ENCODE measurements around the gene CHRNA1.

Gene CHRNA1

GRCh38 chr2:174760845-174761473 is 3.3 kb downstream of the CHRNA1 start:
- H3K27me3 ChIP-seq (ENCODE audit: control insufficient read depth, insufficient read depth, low read length): no peaks in the 10 kb centered on the region
- no peak overlapping the region for H3K9ac ChIP-seq (ENCODE audit: low read depth, low read length)
- H3K27ac ChIP-seq (ENCODE audit: low read depth, low read length): no peak overlapping the region

GRCh38 chr2:174759381-174760065 is 4.7 kb downstream of the CHRNA1 start:
- Histone ChIP-seq H3K4me1 (ENCODE audit: control insufficient read depth, insufficient read depth, low read length) (peaks cover 15% of the 10 kb centered on the region), H3K36me3 (ENCODE audit: control insufficient read depth, insufficient read depth, low read length) (no peaks in the 10 kb centered on the region), H3K9ac (ENCODE audit: low read depth, low read length) (no peak overlapping the region), H3K27ac (ENCODE audit: low read depth, low read length) (no peak overlapping the region), H3K9me3 (ENCODE audit: control insufficient read depth, insufficient read depth, low read length) (no peaks in the 10 kb centered on the region), H3K27me3 (ENCODE audit: control insufficient read depth, insufficient read depth, low read length) (no peaks in the 10 kb centered on the region), H3K4me3 (ENCODE audit: low read depth, low read length) (no peak overlapping the region)

More at GRCh38 chr2:174760845-174761473, 3.3 kb downstream of the CHRNA1 start:
- H3K4me3 ChIP-seq (ENCODE audit: low read depth, low read length): no peak overlapping the region
- peaks cover 15% of the 10 kb centered on the region for H3K4me1 ChIP-seq (ENCODE audit: control insufficient read depth, insufficient read depth, low read length)
- no peaks in the 10 kb centered on the region for H3K9me3 ChIP-seq (ENCODE audit: control insufficient read depth, insufficient read depth, low read length)
- H3K36me3 ChIP-seq (ENCODE audit: control insufficient read depth, insufficient read depth, low read length): no peaks in the 10 kb centered on the region

GRCh38 chr2:174756743-174757142 is 7.5 kb downstream of the CHRNA1 start:
- Histone ChIP-seq H3K36me3 (ENCODE audit: control insufficient read depth, insufficient read depth, low read length) (no peaks in the 10 kb centered on the region), H3K9me3 (ENCODE audit: control insufficient read depth, insufficient read depth, low read length) (no peaks in the 10 kb centered on the region), H3K27ac (ENCODE audit: low read depth, low read length) (no peak overlapping the region), H3K4me3 (ENCODE audit: low read depth, low read length) (no peak overlapping the region), H3K27me3 (ENCODE audit: control insufficient read depth, insufficient read depth, low read length) (no peaks in the 10 kb centered on the region), H3K4me1 (ENCODE audit: control insufficient read depth, insufficient read depth, low read length) (peaks cover under 1% of the 10 kb centered on the region; the same call in 1 of the 2 replicates), H3K9ac (ENCODE audit: low read depth, low read length) (no peak overlapping the region)

GRCh38 chr2:174753038-174753633 is 11.1 kb downstream of the CHRNA1 start:
- Histone ChIP-seq H3K9ac (ENCODE audit: low read depth, low read length) (no peak overlapping the region), H3K36me3 (ENCODE audit: control insufficient read depth, insufficient read depth, low read length) (no peaks in the 10 kb centered on the region), H3K27ac (ENCODE audit: low read depth, low read length) (no peak overlapping the region), H3K4me1 (ENCODE audit: control insufficient read depth, insufficient read depth, low read length) (peaks cover 9% of the 10 kb centered on the region), H3K9me3 (ENCODE audit: control insufficient read depth, insufficient read depth, low read length) (no peaks in the 10 kb centered on the region), H3K4me3 (ENCODE audit: low read depth, low read length) (no peak overlapping the region), H3K27me3 (ENCODE audit: control insufficient read depth, insufficient read depth, low read length) (no peaks in the 10 kb centered on the region)

- Histone ChIP-seq H3K27me3 (ENCODE audit: control insufficient read depth, insufficient read depth, low read length) (no peaks in the 10 kb centered on the region), H3K36me3 (ENCODE audit: control insufficient read depth, insufficient read depth, low read length) (no peaks in the 10 kb centered on the region), H3K9me3 (ENCODE audit: control insufficient read depth, insufficient read depth, low read length) (no peaks in the 10 kb centered on the region), H3K27ac (ENCODE audit: low read depth, low read length) (no peak overlapping the region), H3K9ac (ENCODE audit: low read depth, low read length) (no peak overlapping the region), H3K4me3 (ENCODE audit: low read depth, low read length) (no peak overlapping the region), H3K4me1 (ENCODE audit: control insufficient read depth, insufficient read depth, low read length) (peaks cover 9% of the 10 kb centered on the region)
These were observed 11.8 kb downstream of the CHRNA1 start for GRCh38 chr2:174752403-174753037.

- H3K9ac ChIP-seq (ENCODE audit: low read depth, low read length): no peak overlapping the region
- H3K9me3 ChIP-seq (ENCODE audit: control insufficient read depth, insufficient read depth, low read length): no peaks in the 10 kb centered on the region
- peaks cover 9% of the 10 kb centered on the region for H3K4me1 ChIP-seq (ENCODE audit: control insufficient read depth, insufficient read depth, low read length)
- H3K4me3 ChIP-seq (ENCODE audit: low read depth, low read length): no peak overlapping the region
- no peaks in the 10 kb centered on the region for H3K36me3 ChIP-seq (ENCODE audit: control insufficient read depth, insufficient read depth, low read length)
- no peak overlapping the region for H3K27ac ChIP-seq (ENCODE audit: low read depth, low read length)
- no peaks in the 10 kb centered on the region for H3K27me3 ChIP-seq (ENCODE audit: control insufficient read depth, insufficient read depth, low read length)
These were observed 13.3 kb downstream of the CHRNA1 start for GRCh38 chr2:174750923-174751441.

- Histone ChIP-seq H3K9me3 (ENCODE audit: control insufficient read depth, insufficient read depth, low read length) (no peaks in the 10 kb centered on the region), H3K4me3 (ENCODE audit: low read depth, low read length) (no peak overlapping the region), H3K27ac (ENCODE audit: low read depth, low read length) (peak overlapping the region; percentile 79), H3K4me1 (ENCODE audit: control insufficient read depth, insufficient read depth, low read length) (peaks cover 9% of the 10 kb centered on the region), H3K9ac (ENCODE audit: low read depth, low read length) (no peak overlapping the region), H3K36me3 (ENCODE audit: control insufficient read depth, insufficient read depth, low read length) (no peaks in the 10 kb centered on the region), H3K27me3 (ENCODE audit: control insufficient read depth, insufficient read depth, low read length) (no peaks in the 10 kb centered on the region)
These were observed 14.5 kb downstream of the CHRNA1 start for GRCh38 chr2:174749793-174750192.

GRCh38 chr2:174748948-174749347 is 15.3 kb downstream of the CHRNA1 start:
- Histone ChIP-seq H3K9ac (ENCODE audit: low read depth, low read length) (no peak overlapping the region), H3K27me3 (ENCODE audit: control insufficient read depth, insufficient read depth, low read length) (no peaks in the 10 kb centered on the region), H3K4me3 (ENCODE audit: low read depth, low read length) (no peak overlapping the region), H3K36me3 (ENCODE audit: control insufficient read depth, insufficient read depth, low read length) (no peaks in the 10 kb centered on the region), H3K4me1 (ENCODE audit: control insufficient read depth, insufficient read depth, low read length) (peaks cover 9% of the 10 kb centered on the region), H3K27ac (ENCODE audit: low read depth, low read length) (peak overlapping the region; percentile 79), H3K9me3 (ENCODE audit: control insufficient read depth, insufficient read depth, low read length) (no peaks in the 10 kb centered on the region)

GRCh38 chr2:174745142-174745541 is 19.1 kb downstream of the CHRNA1 start:
- H3K27me3 ChIP-seq (ENCODE audit: control insufficient read depth, insufficient read depth, low read length): no peaks in the 10 kb centered on the region
- no peak overlapping the region for H3K9ac ChIP-seq (ENCODE audit: low read depth, low read length)
- H3K27ac ChIP-seq (ENCODE audit: low read depth, low read length): no peak overlapping the region
- no peaks in the 10 kb centered on the region for H3K9me3 ChIP-seq (ENCODE audit: control insufficient read depth, insufficient read depth, low read length)
- H3K4me1 ChIP-seq (ENCODE audit: control insufficient read depth, insufficient read depth, low read length): peaks cover 9% of the 10 kb centered on the region
- no peak overlapping the region for H3K4me3 ChIP-seq (ENCODE audit: low read depth, low read length)
- H3K36me3 ChIP-seq (ENCODE audit: control insufficient read depth, insufficient read depth, low read length): no peaks in the 10 kb centered on the region

GRCh38 chr2:174744111-174744510 is 20.2 kb downstream of the CHRNA1 start:
- H3K27ac ChIP-seq (ENCODE audit: low read depth, low read length): no peak overlapping the region
- H3K36me3 ChIP-seq (ENCODE audit: control insufficient read depth, insufficient read depth, low read length): no peaks in the 10 kb centered on the region
- H3K27me3 ChIP-seq (ENCODE audit: control insufficient read depth, insufficient read depth, low read length): no peaks in the 10 kb centered on the region
- no peak overlapping the region for H3K9ac ChIP-seq (ENCODE audit: low read depth, low read length)
- H3K4me3 ChIP-seq (ENCODE audit: low read depth, low read length): no peak overlapping the region
- H3K9me3 ChIP-seq (ENCODE audit: control insufficient read depth, insufficient read depth, low read length): no peaks in the 10 kb centered on the region
- H3K4me1 ChIP-seq (ENCODE audit: control insufficient read depth, insufficient read depth, low read length): peaks cover 2% of the 10 kb centered on the region

- no peaks in the 10 kb centered on the region for H3K9me3 ChIP-seq (ENCODE audit: control insufficient read depth, insufficient read depth, low read length)
- no peaks in the 10 kb centered on the region for H3K4me1 ChIP-seq (ENCODE audit: control insufficient read depth, insufficient read depth, low read length)
- H3K27ac ChIP-seq (ENCODE audit: low read depth, low read length): no peak overlapping the region
- no peak overlapping the region for H3K9ac ChIP-seq (ENCODE audit: low read depth, low read length)
- no peaks in the 10 kb centered on the region for H3K27me3 ChIP-seq (ENCODE audit: control insufficient read depth, insufficient read depth, low read length)
- H3K4me3 ChIP-seq (ENCODE audit: low read depth, low read length): no peak overlapping the region
- H3K36me3 ChIP-seq (ENCODE audit: control insufficient read depth, insufficient read depth, low read length): no peaks in the 10 kb centered on the region
These were observed 23.6 kb downstream of the CHRNA1 start for GRCh38 chr2:174740721-174741120.

Measured in HUES48 (cell line).